Measurements from ENCODE around the gene SRR.
"Not testable (repeated sequence)": the region's sequence is repeated elsewhere in the genome, so short reads cannot be mapped to it uniquely, and the experiment has no call there.

Gene SRR

DNA sequence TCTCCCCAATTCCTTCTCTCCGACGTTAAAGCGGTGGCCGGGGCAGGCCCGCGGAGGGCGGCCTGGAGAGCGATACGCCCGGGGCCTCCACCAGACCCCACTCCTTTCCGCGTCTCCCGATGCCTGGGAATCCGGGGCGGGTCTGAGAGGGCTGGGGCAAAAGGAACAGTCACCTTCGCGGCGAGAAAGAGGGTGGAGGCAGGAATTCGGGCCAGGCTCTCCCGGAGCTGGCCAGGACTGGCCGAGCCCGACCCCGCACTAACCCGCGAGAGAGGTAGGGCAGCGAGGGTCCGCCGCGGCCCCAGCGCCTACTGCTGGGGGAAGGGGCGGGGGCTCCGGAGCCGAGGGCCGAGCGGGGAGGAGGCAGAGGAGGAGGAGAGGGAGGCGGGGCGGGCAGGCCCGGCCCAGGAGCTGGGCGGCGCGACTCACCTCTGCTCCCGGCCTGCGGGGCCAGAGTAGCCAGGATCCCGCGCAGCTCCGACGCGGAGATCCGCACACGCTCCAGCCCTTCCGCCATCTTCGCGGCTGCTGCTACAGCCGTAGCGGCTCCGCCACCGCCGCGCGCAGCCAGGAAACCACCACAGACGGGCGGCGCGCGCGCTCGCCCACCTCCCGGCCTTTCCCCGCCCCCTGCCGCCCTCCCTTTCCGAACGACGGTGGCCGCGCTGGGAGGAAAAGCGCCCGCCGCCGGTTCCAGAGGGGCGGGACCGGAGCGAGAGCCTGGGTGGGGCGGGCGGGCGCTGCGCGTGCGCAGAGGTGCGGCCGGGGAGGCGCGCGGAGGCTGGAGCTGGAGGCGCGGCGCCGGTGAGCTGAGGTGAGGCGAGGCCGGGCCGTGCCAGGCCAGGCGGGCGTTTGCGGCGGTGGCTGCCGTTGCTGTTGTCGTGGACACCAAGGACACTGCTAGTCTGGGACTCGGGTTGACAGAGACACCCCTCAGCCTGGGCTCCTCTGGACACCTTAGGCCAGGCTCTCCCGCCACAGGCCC lies at the start of gene SRR, which contains the start of gene SMG6:
Gene SRR, plus strand, starts transcription at position 747 of the 985 bp plus-strand sequence. CDS start 11,611 bp downstream, outside the sequence.
Gene SMG6, minus strand, starts transcription at position 582 of the 985 bp plus-strand sequence. Its CDS starts 65 bp downstream, at position 517.
- Histone ChIP-seq H3K27me3 (ENCODE audit: insufficient read depth, low read length, poor library complexity, severe bottlenecking) (no peaks in the 10 kb centered on the region), H3K4me2 (ENCODE audit: low read depth, low read length, poor library complexity, severe bottlenecking) (peak within 1 kb of the TSS; percentile 95), H3F3A (ENCODE audit: low read depth) (no peaks in the 10 kb centered on the region; the same call in 1 of the 2 replicates), H3K9ac (ENCODE audit: low read depth, low read length, poor library complexity, severe bottlenecking) (peak within 1 kb of the TSS; percentile 91), H3K9me3 (ENCODE audit: insufficient read depth, low read depth, low read length) (no peaks in the 10 kb centered on the region), H2AFZ (ENCODE audit: low read length) (peak within 1 kb of the TSS; percentile 99), H4K20me1 (ENCODE audit: insufficient read depth, low read length, poor library complexity, severe bottlenecking) (peaks cover 23% of the 10 kb centered on the region), H3K4me1 (ENCODE audit: insufficient read depth, low read length, poor library complexity, severe bottlenecking) (peaks cover 27% of the 10 kb centered on the region), H3K36me3 (ENCODE audit: insufficient read depth, low read length) (peaks cover 3% of the 10 kb centered on the region; the same call in 1 of the 2 replicates), H3K9me2 (replicated peaks; ENCODE audit: low read depth, low read length) (no peaks in the 10 kb centered on the region), H3K79me2 (ENCODE audit: insufficient read depth, low read length) (peaks cover 57% of the 10 kb centered on the region), H3K4me3 (ENCODE audit: low read length, poor library complexity, severe bottlenecking) (peak within 1 kb of the TSS; percentile 98)
- TF ChIP-seq CTCF (conservative IDR thresholded peaks at IDR 0.05; ENCODE audit: low read length), result no peak
- no peak for TF ChIP-seq EZH2phosphoT487 (IDR thresholded peaks at IDR 0.05; ENCODE audit: borderline replicate concordance)

- Histone ChIP-seq H3K4me1 (ENCODE audit: insufficient read depth, low read length, poor library complexity, severe bottlenecking) (peaks cover 64% of the 10 kb centered on the region), H3K4me2 (ENCODE audit: low read depth, low read length, poor library complexity, severe bottlenecking) (peak overlapping the region; percentile 86), H3K79me2 (ENCODE audit: insufficient read depth, low read length) (peaks cover 82% of the 10 kb centered on the region)
Observed at GRCh38 chr17:2258830-2259229, 44.9 kb upstream of the SRR start.

DNA sequence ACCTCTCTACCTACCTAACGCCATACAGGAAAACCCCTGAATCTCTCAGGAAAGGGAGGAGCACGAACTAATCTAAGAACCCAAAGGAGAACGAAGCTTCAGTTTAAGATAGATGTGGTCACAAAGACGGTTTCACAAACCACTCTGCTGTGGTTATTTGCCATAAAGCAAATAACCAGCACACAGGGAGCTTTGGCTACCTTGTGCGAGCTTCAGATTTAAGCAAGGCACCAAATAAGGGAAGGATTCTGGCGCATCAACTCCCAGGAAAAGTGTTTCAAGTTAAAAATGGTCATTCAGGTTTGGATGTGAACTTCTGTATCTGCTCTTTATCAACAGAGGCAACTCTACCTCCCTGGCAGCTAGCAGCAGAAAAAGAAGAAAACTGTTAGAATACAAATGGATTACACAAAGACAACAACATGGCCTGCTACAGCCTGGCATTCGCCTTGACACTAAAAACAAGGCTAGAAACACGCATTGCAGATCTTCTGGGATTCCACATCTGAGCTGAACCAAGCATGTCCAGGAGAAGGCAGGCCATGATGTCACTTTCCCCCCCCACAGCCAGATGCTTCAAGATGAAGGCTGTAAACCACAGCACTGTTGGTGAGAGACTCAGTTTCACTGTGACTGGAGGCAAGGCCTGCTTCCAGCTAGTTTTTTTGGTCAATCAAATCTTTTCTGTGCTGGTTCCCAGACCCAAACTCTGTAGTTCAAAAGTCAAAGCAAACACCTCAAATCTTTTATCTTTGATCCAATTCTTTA lies 43.8 kb upstream of the SRR start:
- H3K27me3 ChIP-seq (ENCODE audit: insufficient read depth, low read length, poor library complexity, severe bottlenecking), result no peaks in the 10 kb centered on the region
- H3K4me3 ChIP-seq (ENCODE audit: low read length, poor library complexity, severe bottlenecking), result peak overlapping the region; percentile 69
- H3F3A ChIP-seq (ENCODE audit: low read depth), result peaks cover 15% of the 10 kb centered on the region
- peaks cover 71% of the 10 kb centered on the region for H3K4me1 ChIP-seq (ENCODE audit: insufficient read depth, low read length, poor library complexity, severe bottlenecking)
- H3K9me3 ChIP-seq (ENCODE audit: insufficient read depth, low read depth, low read length), result no peaks in the 10 kb centered on the region
- H3K9ac ChIP-seq (ENCODE audit: low read depth, low read length, poor library complexity, severe bottlenecking), result peak overlapping the region; percentile 70
- TF ChIP-seq CTCF (conservative IDR thresholded peaks at IDR 0.05; ENCODE audit: low read length) (no peak), EZH2phosphoT487 (IDR thresholded peaks at IDR 0.05; ENCODE audit: borderline replicate concordance) (no peak)
- peaks cover 82% of the 10 kb centered on the region for H3K79me2 ChIP-seq (ENCODE audit: insufficient read depth, low read length)
- peaks cover 5% of the 10 kb centered on the region; the same call in 1 of the 2 replicates for H3K36me3 ChIP-seq (ENCODE audit: insufficient read depth, low read length)
- H3K4me2 ChIP-seq (ENCODE audit: low read depth, low read length, poor library complexity, severe bottlenecking), result peak overlapping the region; percentile 86
- no peaks in the 10 kb centered on the region for H3K9me2 ChIP-seq (replicated peaks; ENCODE audit: low read depth, low read length)
- no peak overlapping the region for H2AFZ ChIP-seq (ENCODE audit: low read length)
- H4K20me1 ChIP-seq (ENCODE audit: insufficient read depth, low read length, poor library complexity, severe bottlenecking), result no peaks in the 10 kb centered on the region

More at GRCh38 chr17:2258830-2259229, 44.9 kb upstream of the SRR start:
- not testable (repeated sequence) for H4K20me1 ChIP-seq (ENCODE audit: insufficient read depth, low read length, poor library complexity, severe bottlenecking); H3K9me3 ChIP-seq (ENCODE audit: insufficient read depth, low read depth, low read length); H3K9me2 ChIP-seq (replicated peaks; ENCODE audit: low read depth, low read length); H3K27me3 ChIP-seq (ENCODE audit: insufficient read depth, low read length, poor library complexity, severe bottlenecking); H2AFZ ChIP-seq (ENCODE audit: low read length)
- H3K36me3 ChIP-seq (ENCODE audit: insufficient read depth, low read length), result peaks cover 11% of the 10 kb centered on the region; the same call in 1 of the 2 replicates
- H3K4me3 ChIP-seq (ENCODE audit: low read length, poor library complexity, severe bottlenecking), result peak overlapping the region; percentile 69
- peak overlapping the region; percentile 70 for H3K9ac ChIP-seq (ENCODE audit: low read depth, low read length, poor library complexity, severe bottlenecking)
- H3F3A ChIP-seq (ENCODE audit: low read depth), result peaks cover 15% of the 10 kb centered on the region

All from Loucy (cell line).